Peyer's patch (tissue), 4 donors: ENCODE data around the gene PHYHIPL. TPM values are rescaled to one million over a fixed set of nuclear protein-coding genes. Genes with fewer than 3 reads are reported as not detected.

Source experiments
- DNase-seq, 3 donors: peaks; one replicate each; pipeline ENCODE4 v3.0.0-alpha.2; 2017 to 2019
- H3K27ac ChIP-seq, 4 donors: fragments of 200-600 bp; sonication (generic); one replicate each; pipeline ENCODE4 v1.5.1; 2016 to 2019
- H3K27me3 ChIP-seq, 2 donors: fragments of 200-600 bp; sonication (generic); one replicate each; pipeline ENCODE4 v1.5.1; 2019
- H3K36me3 ChIP-seq, 3 donors: fragments of 200-600 bp; sonication (generic); one replicate each; pipeline ENCODE4 v1.5.1; 2016 to 2019
- H3K4me1 ChIP-seq, 4 donors: fragments of 200-600 bp; sonication (generic); one replicate each; pipeline ENCODE4 v1.5.1; 2016 to 2019
- H3K4me3 ChIP-seq, 4 donors: fragments of 200-600 bp; sonication (generic); 1 replicate in 3 of 4; 2 replicates in 1 of 4; pipeline ENCODE4 v1.5.1; 2016 to 2019; ENCODE audit warnings: mild to moderate bottlenecking in 1 of 4
- H3K9me3 ChIP-seq, 4 donors: fragments of 200-600 bp; sonication (generic); one replicate each; pipeline ENCODE4 v1.5.1; 2016 to 2019; ENCODE audit warnings: mild to moderate bottlenecking in 1 of 4
- POLR2A ChIP-seq, 2 donors: fragments of 450-650 bp; IDR thresholded peaks; one replicate each; pipeline ENCODE4 v1.5.1; 2017; ENCODE audit warnings: antibody characterized with exemption in 2 of 2, mild to moderate bottlenecking in 2 of 2, moderate library complexity in 2 of 2
- total RNA-seq, 4 donors: library from RNA; depleted of rRNA; stranded (reverse); fragments of >200 nt; gene quantifications; one replicate each; pipeline ENCODE4 v1.1.0, GENCODE V29; 2016
- TF ChIP-seq, protein P1 (sequence below), 6 experiments: fragments of 450-650 bp in 4 of 6; fragments of 200-600 bp in 2 of 6; sonication (generic) in 1 of 6; IDR thresholded peaks; one replicate each; pipeline ENCODE4 v1.5.1; 2017 to 2019; ENCODE audit warnings: antibody characterized with exemption in 6 of 6, mild to moderate bottlenecking in 3 of 6, moderate library complexity in 1 of 6

PHYHIPL gene
- total RNA-seq, 4 donors from 2014 or later: 2.5 to 12.3 (median 10.8) TPM

DNA sequence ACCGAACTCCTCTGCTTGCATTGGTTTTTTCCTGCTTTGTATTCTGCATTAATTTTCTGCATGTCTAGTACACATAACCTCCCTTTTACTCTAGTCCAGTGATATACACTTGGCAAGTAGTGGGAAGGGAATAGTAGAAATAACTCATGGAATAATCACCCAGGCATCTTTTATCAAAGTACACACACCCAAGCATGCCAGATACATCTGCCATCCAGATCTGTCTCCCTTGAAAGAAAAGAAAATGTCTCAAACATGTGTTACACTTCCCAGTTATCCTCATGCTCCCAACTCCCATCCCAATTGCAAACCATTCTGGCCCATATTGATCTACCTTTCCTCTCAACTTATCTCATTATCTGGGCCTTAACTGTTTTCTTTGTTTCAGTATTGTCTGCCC lies 79.0 kb downstream of the PHYHIPL start:
- peaks cover 0 to 17% (median 0%) of the 10 kb centered on the region in 3 donors for H3K36me3 ChIP-seq
- H3K4me3 ChIP-seq: no peak overlapping the region
- no peaks in the 10 kb centered on the region for H3K4me1 ChIP-seq
- no peak overlapping the region for H3K27ac ChIP-seq
- TF ChIP-seq, protein P1, sequence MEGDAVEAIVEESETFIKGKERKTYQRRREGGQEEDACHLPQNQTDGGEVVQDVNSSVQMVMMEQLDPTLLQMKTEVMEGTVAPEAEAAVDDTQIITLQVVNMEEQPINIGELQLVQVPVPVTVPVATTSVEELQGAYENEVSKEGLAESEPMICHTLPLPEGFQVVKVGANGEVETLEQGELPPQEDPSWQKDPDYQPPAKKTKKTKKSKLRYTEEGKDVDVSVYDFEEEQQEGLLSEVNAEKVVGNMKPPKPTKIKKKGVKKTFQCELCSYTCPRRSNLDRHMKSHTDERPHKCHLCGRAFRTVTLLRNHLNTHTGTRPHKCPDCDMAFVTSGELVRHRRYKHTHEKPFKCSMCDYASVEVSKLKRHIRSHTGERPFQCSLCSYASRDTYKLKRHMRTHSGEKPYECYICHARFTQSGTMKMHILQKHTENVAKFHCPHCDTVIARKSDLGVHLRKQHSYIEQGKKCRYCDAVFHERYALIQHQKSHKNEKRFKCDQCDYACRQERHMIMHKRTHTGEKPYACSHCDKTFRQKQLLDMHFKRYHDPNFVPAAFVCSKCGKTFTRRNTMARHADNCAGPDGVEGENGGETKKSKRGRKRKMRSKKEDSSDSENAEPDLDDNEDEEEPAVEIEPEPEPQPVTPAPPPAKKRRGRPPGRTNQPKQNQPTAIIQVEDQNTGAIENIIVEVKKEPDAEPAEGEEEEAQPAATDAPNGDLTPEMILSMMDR (IDR thresholded peaks at IDR 0.05): no peak
- TF ChIP-seq POLR2A (IDR thresholded peaks at IDR 0.05): no peak
- no peaks in the 10 kb centered on the region for H3K27me3 ChIP-seq
- H3K9me3 ChIP-seq: no peaks in the 10 kb centered on the region
- no peak for DNase-seq

DNA sequence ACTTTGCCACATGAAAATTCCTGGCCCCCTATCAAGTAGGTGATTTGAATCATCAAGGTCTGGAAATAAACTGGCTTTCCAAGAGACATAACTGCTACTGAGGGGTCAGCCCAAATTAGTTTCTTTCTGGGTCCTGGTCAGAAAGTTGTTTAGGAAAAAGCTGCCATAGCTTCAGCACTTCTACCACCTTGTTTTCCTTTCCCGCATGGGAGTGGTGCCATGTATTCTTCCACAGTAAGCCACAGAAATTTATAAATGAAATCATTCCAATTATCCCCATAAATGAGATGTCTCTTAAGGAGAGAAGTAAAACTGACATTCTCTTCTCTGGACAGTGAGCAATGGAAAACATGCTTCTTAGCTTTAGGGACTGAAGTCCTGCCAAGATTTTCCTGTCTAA lies 80.8 kb downstream of the PHYHIPL start:
- H3K4me1 ChIP-seq: no peaks in the 10 kb centered on the region
- H3K36me3 ChIP-seq: peaks cover 0 to 12% (median 0%) of the 10 kb centered on the region in 3 donors
- DNase-seq: no peak
- no peaks in the 10 kb centered on the region for H3K27me3 ChIP-seq
- H3K27ac ChIP-seq: no peak overlapping the region
- no peaks in the 10 kb centered on the region for H3K9me3 ChIP-seq
- TF ChIP-seq, protein P1 (IDR thresholded peaks at IDR 0.05): no peak
- TF ChIP-seq POLR2A (IDR thresholded peaks at IDR 0.05): no peak
- H3K4me3 ChIP-seq: no peak overlapping the region

DNA sequence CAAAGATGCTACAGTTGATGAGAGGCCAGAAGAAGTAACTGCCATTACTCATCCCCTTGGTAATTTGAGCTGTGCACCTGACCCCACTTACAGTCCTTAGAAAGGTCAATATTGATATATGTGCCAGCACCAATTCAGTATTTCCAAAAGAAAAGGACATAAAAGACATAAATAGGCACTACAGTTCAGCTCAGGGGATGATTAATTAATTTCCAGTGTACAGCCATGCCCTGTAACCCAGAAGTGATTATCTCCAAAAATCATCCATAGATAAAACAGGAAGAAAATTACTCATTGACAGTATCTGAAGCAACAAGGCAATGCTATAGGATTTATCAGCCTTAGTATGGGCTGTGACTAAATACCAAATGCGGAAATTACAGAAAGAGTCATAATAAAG lies 82.4 kb downstream of the PHYHIPL start:
- TF ChIP-seq, protein P1 (IDR thresholded peaks at IDR 0.05): no peak
- no peak for TF ChIP-seq POLR2A (IDR thresholded peaks at IDR 0.05)
- Histone ChIP-seq H3K4me1 (no peaks in the 10 kb centered on the region), H3K36me3 (peaks cover 0 to 10% (median 0%) of the 10 kb centered on the region in 3 donors), H3K27ac (no peak overlapping the region), H3K9me3 (no peaks in the 10 kb centered on the region), H3K4me3 (no peak overlapping the region), H3K27me3 (no peaks in the 10 kb centered on the region)
- DNase-seq: no peak

DNA sequence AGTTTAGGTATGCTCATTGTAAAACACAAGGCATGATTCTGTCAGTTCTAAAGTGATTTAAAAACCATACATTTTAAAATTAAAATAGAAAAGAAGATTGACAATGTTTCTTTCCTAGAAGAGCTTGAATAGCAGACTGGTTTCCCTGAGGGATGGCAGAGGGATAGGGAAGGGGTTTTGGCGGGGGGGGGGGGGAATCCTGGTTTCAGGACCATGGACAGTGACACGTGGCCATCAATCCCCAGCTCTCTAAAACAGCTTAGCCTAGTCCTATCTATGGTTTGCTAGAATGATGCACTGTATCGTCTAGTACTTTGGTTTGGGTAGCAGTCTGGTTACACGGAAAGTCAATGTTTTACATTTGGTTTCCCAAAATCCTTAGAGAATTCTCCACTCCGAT lies 88.7 kb downstream of the PHYHIPL start:
- H3K36me3 ChIP-seq: peaks cover 0 to 25% (median 0%) of the 10 kb centered on the region in 3 donors
- no peak for DNase-seq
- no peak overlapping the region for H3K27ac ChIP-seq
- TF ChIP-seq POLR2A (IDR thresholded peaks at IDR 0.05): no peak
- TF ChIP-seq, protein P1 (IDR thresholded peaks at IDR 0.05): no peak
- no peaks in the 10 kb centered on the region for H3K4me1 ChIP-seq
- no peaks in the 10 kb centered on the region for H3K27me3 ChIP-seq
- H3K4me3 ChIP-seq: no peak overlapping the region
- H3K9me3 ChIP-seq: no peaks in the 10 kb centered on the region

DNA sequence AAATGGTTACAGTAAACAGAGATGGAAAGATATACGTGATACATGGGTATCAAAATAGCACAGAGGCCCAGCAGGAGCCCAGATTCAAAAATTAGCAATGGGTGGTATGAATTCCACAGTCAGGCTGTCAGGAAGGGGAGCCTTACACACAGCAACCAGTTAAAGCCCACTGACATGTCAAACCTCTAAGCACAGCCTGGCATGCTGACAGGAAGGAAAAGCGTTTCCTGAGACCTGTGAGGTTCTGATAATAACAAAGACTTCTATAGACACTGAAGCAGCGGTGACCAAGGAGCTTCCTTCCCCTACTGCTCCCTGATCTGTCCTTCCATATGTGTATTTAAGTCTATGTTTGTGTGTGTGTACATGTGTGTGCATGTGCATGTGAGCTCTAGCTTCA lies 89.9 kb downstream of the PHYHIPL start:
- Histone ChIP-seq H3K27me3 (no peaks in the 10 kb centered on the region), H3K4me1 (no peaks in the 10 kb centered on the region), H3K27ac (no peak overlapping the region), H3K36me3 (peaks cover 0 to 25% (median 0%) of the 10 kb centered on the region in 3 donors), H3K4me3 (no peak overlapping the region), H3K9me3 (no peaks in the 10 kb centered on the region)
- no peak for TF ChIP-seq POLR2A (IDR thresholded peaks at IDR 0.05)
- TF ChIP-seq, protein P1 (IDR thresholded peaks at IDR 0.05): no peak
- DNase-seq: no peak

DNA sequence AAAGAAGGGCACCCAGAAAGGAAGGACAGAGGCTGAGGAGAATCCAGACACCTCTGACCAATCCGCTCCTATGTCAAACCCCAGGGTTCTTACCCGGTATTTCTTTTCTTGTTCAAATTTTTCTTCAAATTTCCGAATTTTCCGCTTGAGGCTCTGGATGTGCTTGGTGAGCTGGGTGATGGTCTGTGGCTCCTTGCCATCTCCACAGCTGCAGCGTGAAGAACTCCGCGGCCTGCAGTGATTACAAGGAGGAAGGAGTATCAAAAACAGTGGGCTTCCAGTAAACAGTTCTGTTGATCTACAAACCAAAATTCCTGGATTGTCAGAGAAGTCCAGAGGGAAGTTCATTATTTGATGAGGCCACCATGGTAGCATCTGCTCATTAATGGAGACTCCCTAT lies 92.0 kb downstream of the PHYHIPL start:
- peaks cover 0 to 20% (median 0%) of the 10 kb centered on the region in 3 donors for H3K36me3 ChIP-seq
- H3K27ac ChIP-seq: no peak overlapping the region
- no peaks in the 10 kb centered on the region for H3K4me1 ChIP-seq
- no peak overlapping the region for H3K4me3 ChIP-seq
- no peaks in the 10 kb centered on the region for H3K9me3 ChIP-seq
- no peak for TF ChIP-seq POLR2A (IDR thresholded peaks at IDR 0.05)
- TF ChIP-seq, protein P1 (IDR thresholded peaks at IDR 0.05): no peak
- H3K27me3 ChIP-seq: no peaks in the 10 kb centered on the region
- no peak for DNase-seq
